Neural progenitor cell (in vitro differentiated cells): ENCODE data around the gene ADO. TPM values are rescaled to one million over a fixed set of nuclear protein-coding genes. Genes with fewer than 3 reads are reported as not detected.

Experiments used
- DNase-seq: peaks from one replicate; pipeline ENCODE4 v3.0.0-alpha.2; 2016; ENCODE audit warnings: low spot score
- H2AFZ ChIP-seq: fragments of 200-600 bp; sonication (generic); replicated peaks from 2 replicates; pipeline ENCODE4 v1.6.1; 2016; ENCODE audit warnings: antibody characterized with exemption
- H3F3A ChIP-seq: fragments of 200-600 bp; sonication (generic); 2 replicates; pipeline ENCODE4 v1.6.1; 2016; ENCODE audit warnings: antibody characterized with exemption, low read depth
- H3K27ac ChIP-seq: fragments of 200-600 bp; sonication (generic); 2 replicates; pipeline ENCODE4 v1.5.1; 2016; ENCODE audit warnings: mild to moderate bottlenecking
- H3K27me3 ChIP-seq: fragments of 200-600 bp; sonication (generic); 2 replicates; pipeline ENCODE4 v1.6.1; 2016; ENCODE audit warnings: mild to moderate bottlenecking, moderate library complexity
- H3K36me3 ChIP-seq: fragments of 200-600 bp; sonication (generic); 2 replicates; pipeline ENCODE4 v1.5.1; 2016
- H3K4me1 ChIP-seq: fragments of 200-600 bp; sonication (generic); 2 replicates; pipeline ENCODE4 v1.6.1; 2016; ENCODE audit warnings: mixed run types
- H3K4me2 ChIP-seq: fragments of 200-600 bp; sonication (generic); 2 replicates; pipeline ENCODE4 v1.6.1; 2016
- H3K4me3 ChIP-seq: fragments of 200-600 bp; sonication (generic); 2 replicates; pipeline ENCODE4 v1.5.1; 2016
- H3K79me2 ChIP-seq: fragments of 200-600 bp; sonication (generic); 2 replicates; pipeline ENCODE4 v1.6.1; 2016; ENCODE audit warnings: low read depth
- H3K9ac ChIP-seq: fragments of 200-600 bp; sonication (generic); 2 replicates; pipeline ENCODE4 v1.6.1; 2016
- H3K9me3 ChIP-seq: fragments of 200-600 bp; sonication (generic); 2 replicates; pipeline ENCODE4 v1.5.1; 2016; ENCODE audit warnings: low read depth
- H4K20me1 ChIP-seq: fragments of 200-600 bp; sonication (generic); 2 replicates; pipeline ENCODE4 v1.6.1; 2016; ENCODE audit warnings: low read depth
- H3K27ac Mint-ChIP-seq: 3 replicates; pipeline ENCODE4 v1.8.0; 2021; ENCODE audit warnings: mixed read lengths
- H3K27me3 Mint-ChIP-seq: 2 replicates; pipeline ENCODE4 v1.8.0; 2022; ENCODE audit warnings: low read depth, mild to moderate bottlenecking, inconsistent platforms, moderate library complexity, mixed read lengths; ENCODE audit not compliant: insufficient read depth
- H3K36me3 Mint-ChIP-seq: 3 replicates; pipeline ENCODE4 v1.8.0; 2021; ENCODE audit warnings: mixed read lengths
- H3K4me1 Mint-ChIP-seq: 3 replicates; pipeline ENCODE4 v1.8.0; 2021; ENCODE audit warnings: mixed read lengths
- H3K4me3 Mint-ChIP-seq: 3 replicates; pipeline ENCODE4 v1.8.0; 2021; ENCODE audit warnings: mild to moderate bottlenecking, moderate library complexity, mixed read lengths
- H3K9me3 Mint-ChIP-seq: 3 replicates; pipeline ENCODE4 v1.8.0; 2020; ENCODE audit warnings: mixed read lengths
- CTCF ChIP-seq: fragments of 200-600 bp; sonication (generic); IDR thresholded peaks from 2 replicates; pipeline ENCODE4 v1.5.1; 2017; ENCODE audit warnings: antibody characterized with exemption, mild to moderate bottlenecking
- EZH2 ChIP-seq: fragments of 200-600 bp; sonication (generic); IDR thresholded peaks from 2 replicates; pipeline ENCODE4 v1.6.1; 2017; ENCODE audit warnings: antibody characterized with exemption, mild to moderate bottlenecking, moderate library complexity
- EZH2phosphoT487 ChIP-seq: fragments of 200-600 bp; sonication (generic); IDR thresholded peaks from 2 replicates; pipeline ENCODE4 v1.6.1; 2017; ENCODE audit warnings: antibody characterized with exemption
- total RNA-seq: library from RNA; depleted of rRNA; stranded (reverse); fragments of >200 nt; gene quantifications from 2 replicates; pipeline ENCODE4 v1.2.3, GENCODE V29; 2015; ENCODE audit warnings: low replicate concordance

ADO gene
- total RNA-seq, 1 donor from 2014 or later, result 28.1 TPM

DNA sequence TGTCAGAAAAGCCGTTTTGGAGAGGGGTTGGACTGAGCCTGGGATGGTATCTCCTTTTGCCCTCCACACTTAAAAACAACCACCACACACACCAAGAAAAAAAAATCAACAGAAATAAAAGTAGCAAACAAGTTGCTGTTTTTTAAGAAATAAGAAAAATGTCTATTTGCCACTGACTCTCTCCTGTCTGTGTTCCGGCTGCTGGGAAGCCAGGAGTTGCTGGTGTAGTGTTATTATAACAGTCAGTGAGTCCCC, 11.5 kb downstream of the ADO start:
- peak overlapping the region; percentile 88 for H3K4me2 ChIP-seq
- H3K36me3 ChIP-seq, result no peaks in the 10 kb centered on the region
- peak overlapping the region; percentile 95 for H3K4me3 Mint-ChIP-seq
- H3K27me3 ChIP-seq, result peaks cover 95% of the 10 kb centered on the region
- peaks cover 50% of the 10 kb centered on the region for H3K27me3 Mint-ChIP-seq
- peaks cover 6% of the 10 kb centered on the region for H3K36me3 Mint-ChIP-seq
- H3K4me3 ChIP-seq, result peak overlapping the region; percentile 87
- TF ChIP-seq CTCF (no peak), EZH2 (peak; percentile 24)
- H4K20me1 ChIP-seq, result peaks cover 33% of the 10 kb centered on the region
- peaks cover 22% of the 10 kb centered on the region for H3K4me1 ChIP-seq
- no peak overlapping the region for H2AFZ ChIP-seq
- DNase-seq, result no peak
- no peaks in the 10 kb centered on the region for H3K9me3 ChIP-seq
- peak overlapping the region; percentile 78 for H3K27ac Mint-ChIP-seq
- no peaks in the 10 kb centered on the region for H3K79me2 ChIP-seq
- no peak overlapping the region for H3K9ac ChIP-seq
- no peak overlapping the region for H3K27ac ChIP-seq
- peaks cover 29% of the 10 kb centered on the region for H3K4me1 Mint-ChIP-seq
- H3F3A ChIP-seq, result peaks cover 15% of the 10 kb centered on the region
- peaks cover 5% of the 10 kb centered on the region for H3K9me3 Mint-ChIP-seq

DNA sequence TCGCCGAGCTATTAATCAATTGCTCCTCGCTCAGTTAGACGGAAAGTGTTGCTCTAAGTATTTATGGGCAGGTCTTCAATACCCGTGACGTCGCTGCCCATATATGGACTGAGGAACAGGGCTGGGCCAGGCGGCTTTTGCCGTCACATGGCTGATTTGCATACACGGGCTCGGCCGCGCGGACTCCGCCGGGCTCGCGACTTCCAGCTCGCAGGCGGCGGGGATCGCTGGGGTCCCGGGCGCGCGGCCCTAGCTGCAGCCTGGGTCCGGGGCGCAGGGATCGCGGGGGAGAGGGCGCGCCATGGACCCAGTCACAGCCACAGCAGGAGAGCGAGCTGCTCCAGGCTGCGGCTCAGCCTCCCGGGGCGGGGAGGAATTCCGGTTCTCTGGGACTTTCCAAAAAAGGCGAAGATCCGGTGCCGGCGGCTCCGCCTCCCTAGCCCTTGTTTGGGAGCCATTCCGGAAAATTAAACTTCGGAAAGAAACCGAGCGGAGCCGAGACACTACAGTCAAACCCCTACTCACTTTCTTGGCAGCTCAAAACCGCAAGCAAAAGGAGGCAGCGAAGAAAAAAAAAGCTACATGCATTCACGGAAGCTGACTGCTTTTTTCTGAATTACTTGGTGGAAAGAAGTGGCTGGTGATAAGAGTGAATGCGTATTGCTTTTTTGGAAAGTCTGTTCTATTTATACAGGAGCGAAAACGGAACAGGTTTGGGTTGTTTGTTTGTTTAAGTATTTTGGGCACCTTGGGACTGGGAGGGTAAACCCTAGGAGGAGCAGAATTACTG, 12.0 kb downstream of the ADO start, which contains the start of gene EGR2:
EGR2 (minus strand) TSS at position 36 of the 790 bp plus-strand sequence. CDS start 337 bp downstream, outside the sequence.
- Histone ChIP-seq H4K20me1 (peaks cover 28% of the 10 kb centered on the region), H3K4me2 (peak within 1 kb of the TSS; percentile 88), H3K79me2 (no peaks in the 10 kb centered on the region), H3F3A (peaks cover 15% of the 10 kb centered on the region), H3K9me3 (no peaks in the 10 kb centered on the region), H3K9ac (peak within 1 kb of the TSS; percentile 64), H2AFZ (peak within 1 kb of the TSS; percentile 58), H3K4me3 (peak within 1 kb of the TSS; percentile 87), H3K36me3 (no peaks in the 10 kb centered on the region), H3K27me3 (peaks cover 97% of the 10 kb centered on the region), H3K4me1 (peaks cover 22% of the 10 kb centered on the region), H3K27ac (no peak within 1 kb of the TSS)
- Mint-ChIP-seq H3K9me3 (peaks cover 5% of the 10 kb centered on the region), H3K36me3 (peaks cover 6% of the 10 kb centered on the region), H3K27ac (peak within 1 kb of the TSS; percentile 78), H3K4me1 (peaks cover 29% of the 10 kb centered on the region), H3K27me3 (peaks cover 50% of the 10 kb centered on the region), H3K4me3 (peak within 1 kb of the TSS; percentile 95)
- no peak for TF ChIP-seq CTCF
- TF ChIP-seq EZH2phosphoT487, result no peak
- TF ChIP-seq EZH2, result no peak
- peak; percentile 96 for DNase-seq

- H3F3A ChIP-seq, result peaks cover 15% of the 10 kb centered on the region
- H3K79me2 ChIP-seq, result no peaks in the 10 kb centered on the region
- H4K20me1 ChIP-seq, result peaks cover 26% of the 10 kb centered on the region
- H3K4me3 ChIP-seq, result peak overlapping the region; percentile 87
- Mint-ChIP-seq H3K27ac (peak overlapping the region; percentile 74), H3K4me3 (peak overlapping the region; percentile 95), H3K36me3 (peaks cover 6% of the 10 kb centered on the region), H3K9me3 (peaks cover 5% of the 10 kb centered on the region), H3K27me3 (peaks cover 50% of the 10 kb centered on the region), H3K4me1 (peaks cover 29% of the 10 kb centered on the region)
- TF ChIP-seq EZH2 (no peak), CTCF (no peak), EZH2phosphoT487 (no peak)
- H3K27me3 ChIP-seq, result peaks cover 95% of the 10 kb centered on the region
- no peak overlapping the region for H3K27ac ChIP-seq
- no peaks in the 10 kb centered on the region for H3K9me3 ChIP-seq
- DNase-seq, result peak; percentile 61
- H3K9ac ChIP-seq, result no peak overlapping the region
- peaks cover 22% of the 10 kb centered on the region for H3K4me1 ChIP-seq
- H2AFZ ChIP-seq, result no peak overlapping the region
- no peaks in the 10 kb centered on the region for H3K36me3 ChIP-seq
- H3K4me2 ChIP-seq, result peak overlapping the region; percentile 88
Observed at GRCh38 chr10:62817121-62817765, 12.7 kb downstream of the ADO start.
